HPDE6-E6E7 (cell line): Measurements from ENCODE around the gene CACNA2D2.

Experiments
- DNase-seq: peaks from one replicate; pipeline ENCODE4 v3.0.0; 2011; ENCODE audit warnings: missing footprints; ENCODE audit errors: extremely low spot score

The CACNA2D2 gene

GRCh38 chr3:50347187-50347813 lies 156.1 kb downstream of the CACNA2D2 start:
- DNase-seq: no peak

- peak; percentile 21 for DNase-seq
Measured at GRCh38 chr3:50345586-50346234, 157.7 kb downstream of the CACNA2D2 start, which contains the start of gene ZMYND10. ZMYND10 (minus strand) TSS chr3:50345732; CDS start chr3:50345579, 153 bp downstream.

- DNase-seq: no peak
Measured at GRCh38 chr3:50345008-50345407, 158.4 kb downstream of the CACNA2D2 start.

GRCh38 chr3:50342813-50343633 lies 160.4 kb downstream of the CACNA2D2 start:
- DNase-seq: no peak

GRCh38 chr3:50341996-50342650 lies 161.3 kb downstream of the CACNA2D2 start:
- no peak for DNase-seq

- DNase-seq: no peak
Measured at GRCh38 chr3:50341537-50341936, 161.9 kb downstream of the CACNA2D2 start.

GRCh38 chr3:50340448-50341329 lies 162.7 kb downstream of the CACNA2D2 start, which contains the start of gene RASSF1:
RASSF1 (minus strand) TSS chr3:50340836; CDS start chr3:50340805, 31 bp downstream.
- peak; percentile 20 for DNase-seq

GRCh38 chr3:50340147-50340447 lies 163.3 kb downstream of the CACNA2D2 start:
- no peak for DNase-seq

GRCh38 chr3:50339485-50340146 lies 163.8 kb downstream of the CACNA2D2 start:
- DNase-seq: no peak

GRCh38 chr3:50338965-50339364 lies 164.5 kb downstream of the CACNA2D2 start:
- no peak for DNase-seq

GRCh38 chr3:50337175-50337861 lies 166.1 kb downstream of the CACNA2D2 start:
- peak; percentile 83 for DNase-seq

GRCh38 chr3:50336452-50337174 lies 166.8 kb downstream of the CACNA2D2 start:
- DNase-seq: no peak

GRCh38 chr3:50334339-50335075 lies 168.9 kb downstream of the CACNA2D2 start:
- DNase-seq: no peak

GRCh38 chr3:50333744-50334328 lies 169.6 kb downstream of the CACNA2D2 start:
- DNase-seq: no peak

GRCh38 chr3:50331364-50331907 lies 172.0 kb downstream of the CACNA2D2 start:
- no peak for DNase-seq

- DNase-seq: no peak
Measured at GRCh38 chr3:50330330-50330729, 173.1 kb downstream of the CACNA2D2 start.

- peak; percentile 67 for DNase-seq
Measured at GRCh38 chr3:50327943-50328691, 175.3 kb downstream of the CACNA2D2 start, which contains the start of gene TUSC2. TUSC2 (minus strand) TSS chr3:50328223; CDS start chr3:50328099, 124 bp downstream.
